Measurements from ENCODE around the gene SMURF1. TPM values are rescaled to one million over a fixed set of nuclear protein-coding genes. Genes with fewer than 3 reads are reported as not detected.

The SMURF1 gene
- total RNA-seq, 4 donors from 2014 or later = 23.6 to 35.3 (median 27.8) TPM

- DNase-seq (ENCODE audit: low spot score) (no peak), ATAC-seq (ENCODE audit: low FRiP score) (no peak)
- TF ChIP-seq CTCF (IDR thresholded peaks at IDR 0.05) = no peak
These were observed 141.1 kb downstream of the SMURF1 start for GRCh38 chr7:99002827-99003212.

- no peak for TF ChIP-seq CTCF (IDR thresholded peaks at IDR 0.05)
- DNase-seq (ENCODE audit: low spot score) = no peak
- ATAC-seq (ENCODE audit: low FRiP score) = no peak
These were observed 141.6 kb downstream of the SMURF1 start for GRCh38 chr7:99002148-99002826.

- ATAC-seq (ENCODE audit: low FRiP score) (no peak), DNase-seq (ENCODE audit: low spot score) (no peak)
- no peak for TF ChIP-seq CTCF (IDR thresholded peaks at IDR 0.05)
These were observed 142.3 kb downstream of the SMURF1 start for GRCh38 chr7:99001482-99002147.

GRCh38 chr7:99000904-99001465 is 142.9 kb downstream of the SMURF1 start:
- DNase-seq (ENCODE audit: low spot score) = no peak
- no peak for ATAC-seq (ENCODE audit: low FRiP score)
- TF ChIP-seq CTCF (IDR thresholded peaks at IDR 0.05) = no peak

- no peak for DNase-seq (ENCODE audit: low spot score)
- no peak for TF ChIP-seq CTCF (IDR thresholded peaks at IDR 0.05)
- ATAC-seq (ENCODE audit: low FRiP score) = no peak
These were observed 143.6 kb downstream of the SMURF1 start for GRCh38 chr7:99000196-99000903.

- ATAC-seq (ENCODE audit: low FRiP score) (no peak), DNase-seq (ENCODE audit: low spot score) (no peak)
- TF ChIP-seq CTCF (IDR thresholded peaks at IDR 0.05) = no peak
These were observed 144.8 kb downstream of the SMURF1 start for GRCh38 chr7:98998821-98999725.

Measured in omental fat pad (tissue), 4 donors.